GM19324 (cell line): ENCODE measurements around the gene CEP97.

ENCODE experiments used
- ATAC-seq: cut with Tn5 transposase; IDR thresholded peaks from one replicate; pipeline ENCODE4 v1.9.1; 2021; ENCODE audit warnings: mild to moderate bottlenecking, moderate library complexity; ENCODE audit not compliant: unreplicated experiment, low FRiP score

CEP97 gene

DNA sequence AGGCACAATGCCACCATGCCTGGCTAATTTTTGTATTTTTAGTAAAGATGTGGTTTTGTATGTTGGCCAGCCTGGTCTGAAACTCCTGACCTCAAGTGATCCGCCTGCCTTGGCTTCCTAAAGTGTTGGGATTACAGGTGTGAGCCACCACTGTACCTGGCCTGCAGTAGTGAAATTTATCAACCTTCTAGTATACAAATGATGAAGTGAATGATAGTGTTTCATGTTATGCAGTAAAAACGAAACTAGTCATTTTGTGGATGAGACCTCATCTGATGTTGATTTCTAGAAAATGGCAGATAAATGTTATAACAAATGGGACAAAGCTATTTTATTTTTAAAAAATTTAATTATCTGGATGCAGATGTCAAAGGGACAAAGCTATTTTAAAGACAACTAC is 87.5 kb downstream of the CEP97 start:
- no peak for ATAC-seq

DNA sequence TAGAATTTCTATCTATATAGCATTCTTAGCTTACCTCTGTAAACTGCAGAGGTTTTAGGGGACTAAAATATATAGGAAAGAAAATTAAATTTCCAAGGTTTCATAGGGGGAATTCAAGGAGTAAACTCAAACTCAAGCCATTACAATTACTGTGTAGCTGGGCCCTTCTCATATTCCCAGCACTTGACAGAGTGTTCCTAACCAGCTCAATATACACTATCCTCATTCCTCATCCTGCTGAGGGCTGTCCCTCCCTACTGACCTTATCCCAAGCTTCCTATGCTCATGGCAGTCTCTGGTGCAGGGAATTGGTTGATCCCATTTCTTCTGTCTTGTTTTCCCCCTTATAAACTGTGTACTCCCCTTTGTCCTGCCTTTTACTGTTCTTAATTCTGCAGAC is 88.5 kb downstream of the CEP97 start:
- ATAC-seq = no peak

DNA sequence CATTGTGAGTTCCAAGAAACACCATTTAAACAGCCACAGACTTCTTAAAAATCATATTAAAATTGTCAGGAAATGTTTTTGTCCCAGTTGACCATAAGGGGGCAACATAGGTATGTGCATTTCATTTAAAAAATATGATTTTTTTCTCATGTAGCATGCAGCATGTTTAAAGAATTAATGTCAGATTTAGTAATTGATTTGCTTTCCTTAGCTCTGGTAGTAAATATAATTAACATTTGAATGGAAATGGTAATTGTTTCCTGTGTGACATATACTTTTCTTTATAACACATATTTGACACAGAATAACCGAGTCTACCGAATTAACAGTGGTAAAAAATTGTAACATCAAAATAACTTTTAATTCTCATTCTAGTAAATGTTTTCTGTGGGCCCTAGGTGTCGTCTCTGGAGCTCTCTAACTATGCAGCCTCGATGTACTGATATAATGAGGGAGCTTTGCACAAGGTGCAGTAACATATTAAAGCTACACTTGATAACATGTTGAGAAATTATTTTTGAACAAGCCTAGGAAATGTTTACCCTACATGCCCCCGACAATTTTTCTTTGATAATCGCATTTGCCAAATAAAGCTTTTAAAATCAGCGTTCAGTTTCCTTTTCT is 89.5 kb downstream of the CEP97 start:
- no peak for ATAC-seq

DNA sequence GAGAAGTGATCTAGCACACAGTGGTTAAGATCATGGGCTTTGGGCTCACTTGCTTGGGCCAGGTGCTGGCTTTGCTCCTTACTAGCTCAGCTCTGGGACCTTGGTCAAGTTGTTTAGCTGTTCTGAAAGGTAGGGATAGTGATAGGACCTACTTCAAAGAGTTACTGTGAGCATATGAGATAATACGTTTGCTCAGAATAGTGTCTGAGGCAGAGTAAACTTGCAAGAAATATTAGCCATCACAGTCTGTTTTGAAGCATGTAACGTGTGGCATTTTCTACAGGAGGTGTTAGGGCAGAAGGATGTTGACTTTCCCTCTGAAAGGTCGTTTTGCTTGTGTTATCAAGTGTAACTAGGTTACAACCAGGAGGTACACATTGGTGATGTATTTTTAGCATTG is 90.4 kb downstream of the CEP97 start:
- no peak for ATAC-seq

DNA sequence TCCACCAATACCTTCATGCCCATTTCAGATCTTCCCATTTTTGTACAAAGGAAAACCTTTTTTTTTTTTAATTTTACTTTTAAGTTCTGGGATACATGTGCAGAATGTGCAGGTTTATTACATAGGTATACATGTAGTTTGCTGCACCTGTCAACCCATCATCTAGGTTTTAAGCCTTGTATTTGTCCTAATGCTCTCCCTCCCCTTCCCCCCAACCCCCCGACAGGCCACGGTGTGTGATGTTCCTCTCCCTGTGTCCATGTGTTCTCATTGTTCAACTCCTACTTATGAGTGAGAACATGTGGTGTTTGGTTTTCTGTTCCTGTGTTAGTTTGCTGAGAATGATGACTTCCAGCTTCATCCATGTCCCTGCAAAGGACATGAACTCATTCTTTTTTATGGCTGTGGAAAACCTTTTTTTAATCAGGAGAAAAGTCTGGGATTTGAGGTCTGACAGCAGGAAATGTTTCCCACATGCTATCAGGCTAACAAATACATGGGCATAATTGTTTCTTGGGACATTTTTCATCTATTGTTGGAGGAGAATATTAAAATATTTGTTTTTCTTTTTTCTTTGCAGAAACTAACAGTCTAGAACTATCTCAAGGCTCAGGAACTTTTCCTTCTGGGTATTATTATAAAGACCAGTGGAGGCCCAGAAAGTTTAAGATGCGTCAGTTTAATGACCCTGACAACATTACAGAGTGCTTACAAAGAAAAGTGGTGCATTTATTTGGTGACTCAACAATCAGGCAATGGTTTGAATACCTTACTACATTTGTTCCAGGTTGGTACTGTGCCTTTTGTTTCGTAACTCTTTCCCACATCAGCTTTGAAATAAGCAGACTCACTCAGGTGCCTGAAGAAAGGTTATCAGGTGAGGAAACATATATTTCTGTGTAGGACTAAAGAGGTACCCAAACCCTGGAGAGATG is 92.1 kb downstream of the CEP97 start:
- no peak for ATAC-seq

DNA sequence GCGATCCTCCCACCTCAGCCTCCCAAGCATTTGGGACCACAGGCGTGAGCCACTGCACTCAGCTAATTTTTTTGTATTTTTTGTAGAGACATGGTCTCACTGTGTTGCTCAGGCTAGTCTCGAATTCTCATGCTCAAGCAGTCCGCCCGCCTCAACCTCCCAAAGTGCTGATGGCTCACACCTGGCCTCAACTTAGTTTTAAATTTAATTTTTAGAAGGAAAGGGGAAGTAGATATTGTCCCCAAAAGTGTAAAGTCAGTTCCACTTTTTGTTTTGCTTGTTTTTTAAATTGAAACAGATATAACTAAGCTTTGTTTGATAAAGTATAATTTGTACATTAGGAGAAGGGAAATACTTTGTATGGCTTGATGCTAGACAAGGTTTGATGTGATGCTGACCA is 93.6 kb downstream of the CEP97 start:
- no peak for ATAC-seq

DNA sequence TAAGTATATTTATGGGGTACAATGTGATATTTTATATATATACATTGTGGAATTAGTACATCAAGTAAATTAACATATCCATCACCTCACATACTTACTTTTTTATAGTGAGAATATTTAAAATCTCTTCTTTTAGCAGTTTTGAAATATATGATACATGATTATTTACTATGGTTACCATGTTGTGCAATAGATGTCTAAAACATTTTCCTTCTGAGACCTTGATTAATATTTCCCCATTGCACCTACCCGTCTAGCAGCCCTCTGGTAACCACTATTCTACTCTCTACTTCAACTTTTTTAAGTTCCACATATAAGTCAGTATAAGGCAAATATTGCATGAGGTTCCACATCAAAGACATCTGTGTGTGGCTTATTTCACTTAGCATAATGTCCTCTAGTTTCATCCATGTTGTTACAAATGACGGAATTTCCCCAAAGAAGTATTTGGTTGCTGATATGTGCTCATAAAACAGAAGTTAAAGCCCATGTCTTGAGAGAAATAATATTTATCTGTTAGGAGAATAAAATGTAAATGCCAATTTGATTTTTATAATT is 95.3 kb downstream of the CEP97 start:
- ATAC-seq = no peak
